GM23338 (cell line): ENCODE data around the gene ABCB8. TPM values are rescaled to one million over a fixed set of nuclear protein-coding genes. Genes with fewer than 3 reads are reported as not detected.
"Not testable (repeated sequence)": the region's sequence is repeated elsewhere in the genome, so short reads cannot be mapped to it uniquely, and the experiment has no call there.

Source experiments
- ATAC-seq: fragments of 200-7000 bp; cut with Tn5 transposase; 3 replicates; pipeline ENCODE4 v1.9.1; 2020
- DNase-seq: peaks from one replicate; pipeline ENCODE4 v3.0.0-alpha.2; 2015; ENCODE audit warnings: low spot score
- H2AFZ ChIP-seq: fragments of 200-600 bp; sonication (generic); 2 replicates; pipeline ENCODE4 v1.8.0; 2016; ENCODE audit warnings: antibody characterized with exemption, mild to moderate bottlenecking, moderate library complexity
- H3F3A ChIP-seq: fragments of 200-600 bp; sonication (generic); replicated peaks from 2 replicates; pipeline ENCODE4 v1.8.0; 2017; ENCODE audit warnings: antibody characterized with exemption, mixed run types, low read depth
- H3K27ac ChIP-seq: fragments of 200-600 bp; sonication (generic); 2 replicates; pipeline ENCODE4 v1.6.1; 2016; ENCODE audit warnings: low read depth
- H3K27me3 ChIP-seq: fragments of 200-600 bp; sonication (generic); 2 replicates; pipeline ENCODE4 v1.8.0; 2016; ENCODE audit warnings: mild to moderate bottlenecking, mixed run types, moderate library complexity; ENCODE audit not compliant: insufficient read depth
- H3K36me3 ChIP-seq: fragments of 200-600 bp; sonication (generic); 2 replicates; pipeline ENCODE4 v1.8.0; 2016; ENCODE audit warnings: mild to moderate bottlenecking; ENCODE audit not compliant: insufficient read depth
- H3K4me1 ChIP-seq: fragments of 200-600 bp; sonication (generic); 2 replicates; pipeline ENCODE4 v1.8.0; 2016; ENCODE audit warnings: mild to moderate bottlenecking, moderate library complexity; ENCODE audit not compliant: insufficient read depth
- H3K4me2 ChIP-seq: fragments of 200-600 bp; sonication (generic); 2 replicates; pipeline ENCODE4 v1.7.1; 2017; ENCODE audit warnings: mixed run types
- H3K4me3 ChIP-seq: fragments of 200-600 bp; sonication (generic); 2 replicates; pipeline ENCODE4 v1.6.1; 2016; ENCODE audit warnings: mixed run types
- H3K79me2 ChIP-seq: fragments of 200-600 bp; sonication (generic); replicated peaks from 2 replicates; pipeline ENCODE4 v1.8.0; 2017; ENCODE audit warnings: mild to moderate bottlenecking; ENCODE audit not compliant: insufficient read depth
- H3K9me2 ChIP-seq: fragments of 200-600 bp; sonication (generic); 2 replicates; pipeline ENCODE4 v1.8.0; 2017; ENCODE audit not compliant: insufficient read depth
- H4K20me1 ChIP-seq: fragments of 200-600 bp; sonication (generic); replicated peaks from 2 replicates; pipeline ENCODE4 v1.8.0; 2017; ENCODE audit warnings: mild to moderate bottlenecking; ENCODE audit not compliant: insufficient read depth
- H3K27ac Mint-ChIP-seq: 2 replicates; pipeline ENCODE4 v1.8.0; 2020; ENCODE audit warnings: inconsistent platforms, mild to moderate bottlenecking, moderate library complexity, mixed read lengths
- H3K27me3 Mint-ChIP-seq: 3 replicates; pipeline ENCODE4 v1.8.0; 2022; ENCODE audit warnings: low read depth, mild to moderate bottlenecking, moderate library complexity, mixed read lengths, inconsistent platforms; ENCODE audit not compliant: insufficient read depth, poor library complexity
- H3K36me3 Mint-ChIP-seq: 3 replicates; pipeline ENCODE4 v1.8.0; 2021; ENCODE audit warnings: low read depth, mild to moderate bottlenecking, inconsistent platforms, moderate library complexity, mixed read lengths
- H3K4me1 Mint-ChIP-seq: 3 replicates; pipeline ENCODE4 v1.8.0; 2020; ENCODE audit warnings: mild to moderate bottlenecking, inconsistent platforms, mixed read lengths
- H3K4me3 Mint-ChIP-seq: 3 replicates; pipeline ENCODE4 v1.8.0; 2021; ENCODE audit warnings: moderate library complexity, mild to moderate bottlenecking, inconsistent platforms, mixed read lengths
- H3K9me3 Mint-ChIP-seq: 3 replicates; pipeline ENCODE4 v1.8.0; 2020; ENCODE audit warnings: moderate library complexity, mild to moderate bottlenecking, inconsistent platforms, mixed read lengths
- CTCF ChIP-seq, 2 experiments: fragments of 200-600 bp in 1 of 2; sonication (generic) in 1 of 2; conservative IDR thresholded peaks; 2 replicates each; pipeline versions ENCODE4 v1.5.1 to v1.6.1; 2016 to 2017; ENCODE audit warnings: antibody characterized with exemption in 2 of 2, low read depth in 2 of 2, mild to moderate bottlenecking in 2 of 2, moderate library complexity in 1 of 2
- JUNB ChIP-seq: IDR thresholded peaks from one replicate; pipeline ENCODE4 v1.6.1; 2016; ENCODE audit warnings: antibody characterized with exemption; ENCODE audit not compliant: unreplicated experiment
- NANOG ChIP-seq: IDR thresholded peaks from 2 replicates; pipeline ENCODE4 v1.6.1; 2016; ENCODE audit warnings: antibody characterized with exemption, borderline replicate concordance
- STAT1 ChIP-seq: IDR thresholded peaks from one replicate; pipeline ENCODE4 v1.6.1; 2016; ENCODE audit warnings: antibody characterized with exemption; ENCODE audit not compliant: unreplicated experiment
- ZNF114 ChIP-seq: fragments of 250-450 bp; sonication (Bioruptor Pico); IDR thresholded peaks from 2 replicates; pipeline ENCODE4 v1.5.0; 2020; ENCODE audit warnings: mild to moderate bottlenecking, moderate library complexity
- ZNF331 ChIP-seq: fragments of 250-450 bp; sonication (Bioruptor Pico); IDR thresholded peaks from 2 replicates; pipeline ENCODE4 v1.5.0; 2020; ENCODE audit warnings: low read depth, mild to moderate bottlenecking, moderate library complexity
- polyA plus RNA-seq: library from polyadenylated mRNA; unstranded; fragments of >200 nt; fragmentation: Nextera tagmentation; extraction: Ambion mirVana; gene quantifications from 2 replicates; pipeline ENCODE4 v1.2.1, GENCODE V29; 2016
- total RNA-seq: library from RNA; depleted of rRNA; stranded (reverse); fragments of >200 nt; shearing (Covaris generic); gene quantifications from 2 replicates; pipeline ENCODE4 v1.2.3, GENCODE V29; 2014
- TF ChIP-seq, protein P1 (sequence below): IDR thresholded peaks from one replicate; pipeline ENCODE4 v1.6.1; 2018; ENCODE audit warnings: antibody characterized with exemption; ENCODE audit not compliant: unreplicated experiment
- TF ChIP-seq, protein P2 (sequence below): IDR thresholded peaks from 2 replicates; pipeline ENCODE4 v1.6.1; 2016; ENCODE audit warnings: antibody characterized with exemption

Gene ABCB8
- total and polyA plus RNA-seq, 2 experiments from 2014 or later, result 11.4 to 27.1 TPM

DNA sequence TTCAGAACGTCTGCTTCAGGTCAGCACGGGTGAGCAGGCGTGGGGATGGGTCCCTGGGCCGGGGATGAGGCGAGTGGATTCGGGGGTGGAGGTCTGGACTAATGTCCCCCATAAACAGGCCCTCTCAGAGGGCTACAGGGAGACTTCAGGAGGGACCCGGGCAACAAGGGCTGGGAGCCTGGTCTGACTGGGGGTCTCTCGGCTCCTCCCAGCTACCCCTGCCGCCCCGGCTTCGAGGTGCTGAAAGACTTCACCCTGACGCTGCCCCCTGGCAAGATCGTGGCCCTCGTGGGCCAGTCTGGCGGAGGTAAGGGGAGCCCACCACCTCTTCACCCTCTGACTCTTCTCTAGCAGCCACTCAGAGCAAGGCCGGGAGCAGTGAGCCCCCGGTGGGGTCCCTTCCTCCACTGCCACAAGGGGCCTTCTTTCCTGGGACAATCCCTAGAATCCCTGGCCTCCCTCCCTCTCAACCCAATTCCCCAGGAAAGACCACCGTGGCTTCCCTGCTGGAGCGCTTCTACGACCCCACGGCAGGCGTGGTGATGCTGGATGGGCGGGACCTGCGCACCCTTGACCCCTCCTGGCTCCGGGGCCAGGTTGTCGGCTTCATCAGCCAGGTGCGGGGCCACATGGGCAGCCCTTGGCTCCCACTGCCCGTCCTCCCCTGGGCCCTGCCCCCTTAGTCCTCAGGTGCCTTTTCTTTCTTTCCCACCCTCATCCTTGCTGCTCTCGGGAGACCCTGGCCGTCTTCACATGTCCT lies 12.5 kb downstream of the ABCB8 start:
- peaks cover 3% of the 10 kb centered on the region; the same call in 1 of the 3 replicates for H3K36me3 Mint-ChIP-seq
- H3K4me3 Mint-ChIP-seq, result no peak overlapping the region
- H3K27me3 ChIP-seq, result no peaks in the 10 kb centered on the region
- no peaks in the 10 kb centered on the region for H3K9me3 Mint-ChIP-seq
- peaks cover 14% of the 10 kb centered on the region for H3K27me3 Mint-ChIP-seq
- H3K27ac ChIP-seq, result no peak overlapping the region
- no peak for TF ChIP-seq ZNF331 (CRISPR knock-in tag)
- no peak for TF ChIP-seq ZNF114 (CRISPR knock-in tag)
- TF ChIP-seq NANOG, result no peak
- TF ChIP-seq CTCF (conservative IDR thresholded peaks at IDR 0.05; ENCODE audit: low read depth in 2 of 2), result no peak
- TF ChIP-seq, protein P1, sequence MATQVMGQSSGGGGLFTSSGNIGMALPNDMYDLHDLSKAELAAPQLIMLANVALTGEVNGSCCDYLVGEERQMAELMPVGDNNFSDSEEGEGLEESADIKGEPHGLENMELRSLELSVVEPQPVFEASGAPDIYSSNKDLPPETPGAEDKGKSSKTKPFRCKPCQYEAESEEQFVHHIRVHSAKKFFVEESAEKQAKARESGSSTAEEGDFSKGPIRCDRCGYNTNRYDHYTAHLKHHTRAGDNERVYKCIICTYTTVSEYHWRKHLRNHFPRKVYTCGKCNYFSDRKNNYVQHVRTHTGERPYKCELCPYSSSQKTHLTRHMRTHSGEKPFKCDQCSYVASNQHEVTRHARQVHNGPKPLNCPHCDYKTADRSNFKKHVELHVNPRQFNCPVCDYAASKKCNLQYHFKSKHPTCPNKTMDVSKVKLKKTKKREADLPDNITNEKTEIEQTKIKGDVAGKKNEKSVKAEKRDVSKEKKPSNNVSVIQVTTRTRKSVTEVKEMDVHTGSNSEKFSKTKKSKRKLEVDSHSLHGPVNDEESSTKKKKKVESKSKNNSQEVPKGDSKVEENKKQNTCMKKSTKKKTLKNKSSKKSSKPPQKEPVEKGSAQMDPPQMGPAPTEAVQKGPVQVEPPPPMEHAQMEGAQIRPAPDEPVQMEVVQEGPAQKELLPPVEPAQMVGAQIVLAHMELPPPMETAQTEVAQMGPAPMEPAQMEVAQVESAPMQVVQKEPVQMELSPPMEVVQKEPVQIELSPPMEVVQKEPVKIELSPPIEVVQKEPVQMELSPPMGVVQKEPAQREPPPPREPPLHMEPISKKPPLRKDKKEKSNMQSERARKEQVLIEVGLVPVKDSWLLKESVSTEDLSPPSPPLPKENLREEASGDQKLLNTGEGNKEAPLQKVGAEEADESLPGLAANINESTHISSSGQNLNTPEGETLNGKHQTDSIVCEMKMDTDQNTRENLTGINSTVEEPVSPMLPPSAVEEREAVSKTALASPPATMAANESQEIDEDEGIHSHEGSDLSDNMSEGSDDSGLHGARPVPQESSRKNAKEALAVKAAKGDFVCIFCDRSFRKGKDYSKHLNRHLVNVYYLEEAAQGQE, result no peak
- TF ChIP-seq STAT1, result no peak
- TF ChIP-seq JUNB, result no peak
- TF ChIP-seq, protein P2, sequence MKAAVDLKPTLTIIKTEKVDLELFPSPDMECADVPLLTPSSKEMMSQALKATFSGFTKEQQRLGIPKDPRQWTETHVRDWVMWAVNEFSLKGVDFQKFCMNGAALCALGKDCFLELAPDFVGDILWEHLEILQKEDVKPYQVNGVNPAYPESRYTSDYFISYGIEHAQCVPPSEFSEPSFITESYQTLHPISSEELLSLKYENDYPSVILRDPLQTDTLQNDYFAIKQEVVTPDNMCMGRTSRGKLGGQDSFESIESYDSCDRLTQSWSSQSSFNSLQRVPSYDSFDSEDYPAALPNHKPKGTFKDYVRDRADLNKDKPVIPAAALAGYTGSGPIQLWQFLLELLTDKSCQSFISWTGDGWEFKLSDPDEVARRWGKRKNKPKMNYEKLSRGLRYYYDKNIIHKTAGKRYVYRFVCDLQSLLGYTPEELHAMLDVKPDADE, result no peak
- no peaks in the 10 kb centered on the region for H3K79me2 ChIP-seq
- no peak overlapping the region for H3K4me3 ChIP-seq
- no peak overlapping the region for H2AFZ ChIP-seq
- no peaks in the 10 kb centered on the region for H4K20me1 ChIP-seq
- no peak overlapping the region for H3K4me2 ChIP-seq
- no peaks in the 10 kb centered on the region for H3K9me2 ChIP-seq
- no peaks in the 10 kb centered on the region for H3K36me3 ChIP-seq
- no peak overlapping the region for H3K27ac Mint-ChIP-seq
- no peaks in the 10 kb centered on the region for H3F3A ChIP-seq
- H3K4me1 ChIP-seq, result no peaks in the 10 kb centered on the region
- peaks cover 2% of the 10 kb centered on the region; the same call in 1 of the 3 replicates for H3K4me1 Mint-ChIP-seq
- no peak for DNase-seq
- no peak for ATAC-seq

GRCh38 chr7:151043449-151043848 lies 15.2 kb downstream of the ABCB8 start:
- not testable (repeated sequence) for H3K36me3 ChIP-seq, H3K79me2 ChIP-seq, H3K9me2 ChIP-seq, DNase-seq, H3K4me1 ChIP-seq, ATAC-seq, H3K36me3 Mint-ChIP-seq, H3F3A ChIP-seq, H3K27ac ChIP-seq, H2AFZ ChIP-seq, H3K27me3 ChIP-seq, H3K4me2 ChIP-seq, H4K20me1 ChIP-seq, H3K4me1 Mint-ChIP-seq, H3K27ac Mint-ChIP-seq, H3K9me3 Mint-ChIP-seq, H3K4me3 ChIP-seq, H3K4me3 Mint-ChIP-seq
- peaks cover 17% of the 10 kb centered on the region for H3K27me3 Mint-ChIP-seq
